Neural crest cell (in vitro differentiated cells): ENCODE data around the gene CACNA2D3. TPM values are rescaled to one million over a fixed set of nuclear protein-coding genes. Genes with fewer than 3 reads are reported as not detected.

Experiments used
- DNase-seq: peaks from one replicate; pipeline ENCODE4 v3.0.0; 2021; ENCODE audit warnings: low read depth, mixed read lengths, low spot score
- H3K27ac Mint-ChIP-seq: one replicate; pipeline ENCODE4 v1.8.0; 2021; ENCODE audit warnings: mild to moderate bottlenecking, mixed read lengths; ENCODE audit not compliant: unreplicated experiment
- H3K27me3 Mint-ChIP-seq: 2 replicates; pipeline ENCODE4 v1.8.0; 2021; ENCODE audit warnings: low read depth, mild to moderate bottlenecking, mixed read lengths
- H3K36me3 Mint-ChIP-seq: 2 replicates; pipeline ENCODE4 v1.8.0; 2021; ENCODE audit warnings: low read depth, mild to moderate bottlenecking, mixed read lengths
- H3K4me1 Mint-ChIP-seq: 2 replicates; pipeline ENCODE4 v1.8.0; 2021; ENCODE audit warnings: mixed read lengths
- H3K4me3 Mint-ChIP-seq: one replicate; pipeline ENCODE4 v1.8.0; 2021; ENCODE audit warnings: mild to moderate bottlenecking, mixed read lengths
- H3K9me3 Mint-ChIP-seq: 2 replicates; pipeline ENCODE4 v1.8.0; 2021; ENCODE audit warnings: mixed read lengths
- total RNA-seq: library from RNA; stranded (reverse); gene quantifications from 2 replicates; pipeline ENCODE4 v1.2.1, GENCODE V29; 2021
- TF ChIP-seq, protein P1 (sequence below): fragments of 200-600 bp; sonication (generic); conservative IDR thresholded peaks from 2 replicates; pipeline ENCODE4 v1.5.0; 2021; ENCODE audit warnings: antibody characterized with exemption, mild to moderate bottlenecking

CACNA2D3 gene
- total RNA-seq, 1 donor from 2014 or later, result 0.82 TPM

DNA sequence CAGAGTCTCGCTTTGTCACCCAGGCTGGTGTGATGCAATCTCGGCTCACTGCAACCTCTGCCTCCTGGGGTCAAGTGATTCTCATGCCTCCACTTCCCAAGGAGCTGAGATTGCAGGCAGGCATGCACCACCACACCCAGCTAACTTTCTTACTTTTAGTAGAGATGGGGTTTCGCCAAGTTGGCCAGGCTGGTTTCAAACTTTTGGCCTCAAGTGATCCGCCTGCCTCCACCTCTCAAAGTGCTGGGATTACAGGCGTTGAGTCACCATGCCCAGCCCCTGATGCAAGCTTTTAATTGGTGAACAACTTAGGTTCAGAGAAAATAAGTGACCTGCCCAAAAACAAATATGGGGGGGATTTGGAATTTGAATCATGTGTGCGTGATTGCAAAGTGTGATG lies 559.4 kb downstream of the CACNA2D3 start:
- TF ChIP-seq, protein P1, sequence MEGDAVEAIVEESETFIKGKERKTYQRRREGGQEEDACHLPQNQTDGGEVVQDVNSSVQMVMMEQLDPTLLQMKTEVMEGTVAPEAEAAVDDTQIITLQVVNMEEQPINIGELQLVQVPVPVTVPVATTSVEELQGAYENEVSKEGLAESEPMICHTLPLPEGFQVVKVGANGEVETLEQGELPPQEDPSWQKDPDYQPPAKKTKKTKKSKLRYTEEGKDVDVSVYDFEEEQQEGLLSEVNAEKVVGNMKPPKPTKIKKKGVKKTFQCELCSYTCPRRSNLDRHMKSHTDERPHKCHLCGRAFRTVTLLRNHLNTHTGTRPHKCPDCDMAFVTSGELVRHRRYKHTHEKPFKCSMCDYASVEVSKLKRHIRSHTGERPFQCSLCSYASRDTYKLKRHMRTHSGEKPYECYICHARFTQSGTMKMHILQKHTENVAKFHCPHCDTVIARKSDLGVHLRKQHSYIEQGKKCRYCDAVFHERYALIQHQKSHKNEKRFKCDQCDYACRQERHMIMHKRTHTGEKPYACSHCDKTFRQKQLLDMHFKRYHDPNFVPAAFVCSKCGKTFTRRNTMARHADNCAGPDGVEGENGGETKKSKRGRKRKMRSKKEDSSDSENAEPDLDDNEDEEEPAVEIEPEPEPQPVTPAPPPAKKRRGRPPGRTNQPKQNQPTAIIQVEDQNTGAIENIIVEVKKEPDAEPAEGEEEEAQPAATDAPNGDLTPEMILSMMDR, result no peak
- Mint-ChIP-seq H3K4me3 (no peak overlapping the region), H3K9me3 (peaks cover 3% of the 10 kb centered on the region), H3K27me3 (no peaks in the 10 kb centered on the region), H3K4me1 (peaks cover 15% of the 10 kb centered on the region), H3K36me3 (no peaks in the 10 kb centered on the region), H3K27ac (no peak overlapping the region)
- no peak for DNase-seq

DNA sequence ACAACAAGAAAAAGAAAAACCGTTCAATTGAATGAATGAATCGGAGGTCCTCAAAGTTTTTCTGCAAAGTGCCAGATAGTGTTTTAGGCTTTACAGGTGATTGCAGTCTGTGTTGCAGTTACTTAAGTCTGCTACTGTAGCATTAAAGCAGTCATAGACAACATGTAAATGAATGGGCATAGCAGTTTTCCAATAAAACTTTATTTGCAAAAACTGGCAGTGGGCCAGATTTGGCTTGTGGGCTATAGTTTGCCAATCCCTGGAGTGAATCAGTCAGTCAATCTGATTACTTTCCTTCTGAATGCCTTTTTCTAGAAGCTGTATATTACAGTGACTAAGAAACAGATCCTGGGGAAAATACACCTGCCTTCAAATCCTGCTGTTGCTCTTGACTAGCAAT lies 562.9 kb downstream of the CACNA2D3 start:
- Mint-ChIP-seq H3K27me3 (no peaks in the 10 kb centered on the region), H3K4me3 (no peak overlapping the region), H3K4me1 (peaks cover 15% of the 10 kb centered on the region), H3K9me3 (peaks cover 3% of the 10 kb centered on the region), H3K27ac (no peak overlapping the region), H3K36me3 (no peaks in the 10 kb centered on the region)
- TF ChIP-seq, protein P1, result no peak
- no peak for DNase-seq

DNA sequence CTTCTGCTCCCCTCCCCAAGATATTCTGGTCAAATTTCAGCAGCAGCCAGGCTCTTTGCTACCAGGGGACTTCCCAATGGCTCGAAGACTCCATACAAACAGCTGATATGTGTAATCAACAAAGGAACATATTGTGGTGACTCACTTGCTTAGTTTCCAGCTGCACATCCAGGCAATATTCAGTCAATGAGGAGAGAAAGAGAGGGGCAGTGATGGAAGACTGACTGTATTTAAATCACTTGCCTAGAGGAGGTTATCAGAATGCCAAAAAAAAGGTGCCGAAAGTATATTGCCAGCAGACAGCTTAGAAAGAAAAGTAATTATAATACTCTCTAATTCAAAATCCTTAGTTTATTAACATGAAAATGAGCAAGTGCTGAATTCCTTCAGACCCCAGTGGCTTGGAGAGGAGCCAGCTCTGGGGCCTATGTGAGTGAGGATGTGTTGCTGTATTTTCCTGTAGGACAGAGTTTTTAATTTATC lies 569.0 kb downstream of the CACNA2D3 start:
- H3K27ac Mint-ChIP-seq, result no peak overlapping the region
- no peaks in the 10 kb centered on the region for H3K27me3 Mint-ChIP-seq
- H3K9me3 Mint-ChIP-seq, result no peaks in the 10 kb centered on the region
- H3K4me1 Mint-ChIP-seq, result peaks cover 14% of the 10 kb centered on the region
- no peak overlapping the region for H3K4me3 Mint-ChIP-seq
- no peak for DNase-seq
- no peaks in the 10 kb centered on the region for H3K36me3 Mint-ChIP-seq
- TF ChIP-seq, protein P1, result no peak

DNA sequence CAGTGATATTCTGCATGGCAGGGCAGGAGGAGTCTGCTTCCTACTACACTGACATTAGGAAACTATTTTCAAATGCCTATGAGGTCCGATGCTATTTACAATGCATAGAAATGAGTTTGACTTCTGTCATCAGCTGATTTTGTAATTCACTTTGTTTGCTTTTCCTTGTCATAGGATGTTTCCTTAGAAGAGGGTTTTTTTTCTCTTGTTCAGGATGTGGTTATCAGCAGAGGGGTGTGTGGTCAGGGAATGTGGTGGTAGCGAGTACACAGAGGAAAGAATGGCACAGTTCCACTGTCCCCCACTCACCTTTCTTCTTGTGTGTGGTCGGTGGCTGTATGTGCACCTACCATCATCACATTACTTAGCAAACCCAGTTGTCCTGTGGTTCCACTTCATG lies 574.0 kb downstream of the CACNA2D3 start:
- Mint-ChIP-seq H3K4me1 (peaks cover 35% of the 10 kb centered on the region), H3K36me3 (no peaks in the 10 kb centered on the region), H3K9me3 (no peaks in the 10 kb centered on the region), H3K4me3 (no peak overlapping the region), H3K27me3 (no peaks in the 10 kb centered on the region), H3K27ac (peak overlapping the region; percentile 59)
- no peak for DNase-seq
- TF ChIP-seq, protein P1, result no peak

DNA sequence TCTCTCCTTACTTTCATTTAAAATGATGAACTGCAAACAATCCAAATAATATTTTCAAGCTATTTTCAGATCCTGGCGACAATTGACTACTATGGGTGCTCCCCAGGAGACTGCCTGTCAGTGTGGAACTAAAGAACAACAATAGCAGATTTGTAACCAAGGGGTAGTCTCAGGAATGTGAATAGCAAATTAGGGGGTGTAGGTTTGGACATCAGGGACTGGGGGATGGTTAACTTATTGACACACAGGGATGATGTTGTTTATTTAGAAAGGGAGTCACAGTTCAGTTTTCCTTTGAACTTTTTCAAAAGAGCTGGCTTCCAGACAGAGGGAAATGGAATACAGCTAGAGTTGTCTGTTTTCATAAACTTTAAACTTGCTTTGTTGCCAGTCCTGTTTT lies 575.7 kb downstream of the CACNA2D3 start:
- Mint-ChIP-seq H3K4me3 (peak overlapping the region; percentile 47), H3K9me3 (peaks cover 3% of the 10 kb centered on the region), H3K36me3 (no peaks in the 10 kb centered on the region), H3K4me1 (peaks cover 27% of the 10 kb centered on the region), H3K27ac (peak overlapping the region; percentile 96), H3K27me3 (no peaks in the 10 kb centered on the region)
- TF ChIP-seq, protein P1, result no peak
- no peak for DNase-seq

DNA sequence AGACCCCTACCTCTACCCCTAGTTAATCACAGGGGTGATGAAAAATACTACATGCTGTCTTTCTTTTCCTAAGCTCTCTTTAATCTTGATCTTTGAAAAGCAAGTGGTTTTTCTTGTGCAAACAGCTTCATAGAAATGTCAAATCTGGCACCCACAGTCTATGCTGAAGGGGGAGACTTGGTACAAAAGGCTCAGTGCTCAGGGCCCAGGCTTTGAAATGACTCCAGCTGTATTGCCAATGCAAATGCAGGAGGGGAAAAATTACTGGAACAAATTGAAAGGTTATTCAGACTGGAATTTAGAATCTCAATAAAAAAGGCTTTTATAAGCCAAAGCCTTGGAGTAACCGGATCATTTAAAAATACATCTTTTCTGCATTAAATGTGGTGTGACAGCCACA lies 581.6 kb downstream of the CACNA2D3 start:
- Mint-ChIP-seq H3K36me3 (no peaks in the 10 kb centered on the region), H3K4me3 (no peak overlapping the region), H3K27ac (no peak overlapping the region), H3K4me1 (peaks cover 42% of the 10 kb centered on the region), H3K27me3 (no peaks in the 10 kb centered on the region), H3K9me3 (peaks cover 3% of the 10 kb centered on the region)
- TF ChIP-seq, protein P1, result no peak
- no peak for DNase-seq
